Esophagus squamous epithelium (tissue), 4 donors: Measurements from ENCODE around the gene TOMM40L.

Source experiments
- CTCF ChIP-seq, 6 experiments: fragments of 450-650 bp in 4 of 6; fragments of 200-600 bp in 2 of 6; sonication (generic) in 2 of 6; IDR thresholded peaks; one replicate each; pipeline ENCODE4 v1.5.1; 2016 to 2019; ENCODE audit warnings: antibody characterized with exemption in 6 of 6, mild to moderate bottlenecking in 4 of 6, moderate library complexity in 4 of 6
- POLR2A ChIP-seq, 4 donors: fragments of 450-650 bp; IDR thresholded peaks; one replicate each; pipeline ENCODE4 v1.6.1; 2017; ENCODE audit warnings: antibody characterized with exemption in 4 of 4, mild to moderate bottlenecking in 4 of 4, moderate library complexity in 3 of 4

- TF ChIP-seq CTCF (IDR thresholded peaks at IDR 0.05): no peak
- no peak for TF ChIP-seq POLR2A (IDR thresholded peaks at IDR 0.05)
Measured at GRCh38 chr1:161206411-161207140, 19.3 kb upstream of the TOMM40L start.
